Aorta (tissue), 5 donors: Measurements from ENCODE around the gene TMEM54. TPM values are rescaled to one million over a fixed set of nuclear protein-coding genes. Genes with fewer than 3 reads are reported as not detected.
A peak's percentile ranks its signal among the peaks of the same experiment; 100 is the strongest.
"Not testable (repeated sequence)": the region's sequence is repeated elsewhere in the genome, so short reads cannot be mapped to it uniquely, and the experiment has no call there.

Source experiments
- ATAC-seq: fragments of 200-7000 bp; cut with Tn5 transposase; one replicate; pipeline ENCODE4 v1.9.1; 2022; ENCODE audit warnings: moderate library complexity; ENCODE audit not compliant: low FRiP score
- DNase-seq, 2 donors: peaks; one replicate each; pipeline ENCODE4 v3.0.0-alpha.2; 2020
- H3K27ac ChIP-seq, 2 donors: one replicate each; pipeline ENCODE4 v1.5.1; 2013; ENCODE audit warnings: low read length in 2 of 2, mild to moderate bottlenecking in 2 of 2, moderate library complexity in 2 of 2, control low read depth in 1 of 2, inconsistent platforms in 1 of 2, low read depth in 1 of 2
- H3K27me3 ChIP-seq, 2 donors: one replicate each; pipeline ENCODE4 v1.6.1; 2013; ENCODE audit warnings: control low read depth in 1 of 2, low read length in 1 of 2, mild to moderate bottlenecking in 1 of 2, moderate library complexity in 1 of 2; ENCODE audit not compliant: insufficient read depth in 2 of 2, control insufficient read depth in 1 of 2
- H3K36me3 ChIP-seq, 2 donors: one replicate each; pipeline ENCODE4 v1.6.1; 2013; ENCODE audit warnings: control low read depth in 1 of 2, low read length in 1 of 2, mild to moderate bottlenecking in 1 of 2; ENCODE audit not compliant: insufficient read depth in 2 of 2, control insufficient read depth in 1 of 2
- H3K4me1 ChIP-seq, 2 donors: one replicate each; pipeline ENCODE4 v1.6.1; 2013; ENCODE audit warnings: low read length in 2 of 2, control low read depth in 1 of 2, mild to moderate bottlenecking in 1 of 2, moderate library complexity in 1 of 2; ENCODE audit not compliant: insufficient read depth in 2 of 2, control insufficient read depth in 1 of 2
- H3K4me3 ChIP-seq, 2 donors: one replicate each; pipeline ENCODE4 v1.5.1; 2013; ENCODE audit warnings: low read length in 2 of 2, control low read depth in 1 of 2, mild to moderate bottlenecking in 1 of 2
- H3K9me3 ChIP-seq: one replicate; pipeline ENCODE4 v1.6.1; 2013; ENCODE audit warnings: mild to moderate bottlenecking, low read length; ENCODE audit not compliant: control insufficient read depth
- WGBS, 2 donors: extraction: QIAGEN DNeasy Blood & Tissue Kit; methylation state at CpG; one replicate each; pipeline ENCODE4 v1.1.7; 2013; 5-methylcytosine and 5-hydroxymethylcytosine counted together
- intact Hi-C, 2 donors: fragments of 100-400 bp; cut with DNase I; formaldehyde crosslinking; loops; one replicate each; pipeline versions ENCODE4 v1.14.2 to v1.15.0; 2022
- polyA plus RNA-seq, 2 donors: library from polyadenylated mRNA; stranded (reverse); fragments of 200-250 nt; gene quantifications; one replicate each; pipeline ENCODE4 v1.2.3, GENCODE V29; 2013
- total RNA-seq, 2 donors: library from RNA; stranded (reverse); fragmentation: NEBNext Ultra II Directional; extraction: Animal tissue kit (Norgen Biotek cat#: 25700); gene quantifications; one replicate each; pipeline ENCODE4 v1.2.1, GENCODE V29; 2021
- donor health status: healthy with polysubstance abuse.
- donor health status: Bipolar disorder and iron deficiency.
- donor health status: DM: no; HTN: no; CAD: no.
- donor health status: DM: no; HTN: no; CAD: no.
- donor health status: DM: yes; HTN: yes; CAD: no.

The TMEM54 gene
- total and polyA plus RNA-seq, 4 donors, result 21.1 to 77.5 (median 24.5) TPM

- H3K9me3 ChIP-seq, result no peaks in the 10 kb centered on the region
- no peak for ATAC-seq
- no peak for DNase-seq
- H3K27ac ChIP-seq, result no peak overlapping the region
- H3K27me3 ChIP-seq, result no peaks in the 10 kb centered on the region
- no peaks in the 10 kb centered on the region for H3K36me3 ChIP-seq
- intact Hi-C loops, result no loop called here
- WGBS, 2 donors, result 90 to 91% methylated on average over 12 of the region's 12 CpGs
- H3K4me3 ChIP-seq, result no peak overlapping the region
- H3K4me1 ChIP-seq, result peaks cover 0 to 2% of the 10 kb centered on the region in 2 donors
Measured at GRCh38 chr1:32915766-32916706, 14.8 kb upstream of the TMEM54 start.

GRCh38 chr1:32910319-32910718 lies 9.1 kb upstream of the TMEM54 start:
- intact Hi-C loops, result no loop called here
- 92 to 93% methylated on average over 5 of the region's 5 CpGs for WGBS, 2 donors
- DNase-seq (no peak), ATAC-seq (no peak)
- Histone ChIP-seq H3K4me1 (no peaks in the 10 kb centered on the region), H3K27me3 (no peaks in the 10 kb centered on the region), H3K36me3 (no peaks in the 10 kb centered on the region), H3K9me3 (no peaks in the 10 kb centered on the region), H3K4me3 (no peak overlapping the region), H3K27ac (no peak overlapping the region)

DNA sequence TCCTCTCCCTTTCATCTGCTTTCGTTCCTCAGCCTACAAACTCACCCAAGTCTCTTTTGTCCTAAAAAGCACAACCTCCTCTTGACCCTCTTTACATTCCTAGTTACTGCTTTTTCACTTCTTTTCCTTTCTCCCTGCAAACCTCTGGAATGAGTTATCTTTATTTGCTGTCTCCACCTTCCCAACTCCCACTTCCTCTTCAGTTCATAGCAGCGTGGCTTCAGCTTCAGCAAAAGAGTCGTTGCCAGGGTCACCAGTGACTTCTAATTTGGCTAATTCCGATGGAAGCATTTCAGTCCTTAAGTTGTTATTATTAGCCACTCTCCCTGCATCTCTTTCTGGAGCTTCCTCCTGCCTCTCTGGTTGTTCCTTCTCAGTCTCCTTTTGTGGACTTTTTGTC lies 6.2 kb upstream of the TMEM54 start:
- Histone ChIP-seq H3K27me3 (no peaks in the 10 kb centered on the region), H3K4me3 (no peak overlapping the region), H3K27ac (no peak overlapping the region), H3K9me3 (no peaks in the 10 kb centered on the region), H3K36me3 (no peaks in the 10 kb centered on the region), H3K4me1 (no peaks in the 10 kb centered on the region)
- DNase-seq, result no peak
- 15 to 23% methylated on average over 4 of the region's 4 CpGs for WGBS, 2 donors
- intact Hi-C loops, result no loop called here
- ATAC-seq, result no peak

DNA sequence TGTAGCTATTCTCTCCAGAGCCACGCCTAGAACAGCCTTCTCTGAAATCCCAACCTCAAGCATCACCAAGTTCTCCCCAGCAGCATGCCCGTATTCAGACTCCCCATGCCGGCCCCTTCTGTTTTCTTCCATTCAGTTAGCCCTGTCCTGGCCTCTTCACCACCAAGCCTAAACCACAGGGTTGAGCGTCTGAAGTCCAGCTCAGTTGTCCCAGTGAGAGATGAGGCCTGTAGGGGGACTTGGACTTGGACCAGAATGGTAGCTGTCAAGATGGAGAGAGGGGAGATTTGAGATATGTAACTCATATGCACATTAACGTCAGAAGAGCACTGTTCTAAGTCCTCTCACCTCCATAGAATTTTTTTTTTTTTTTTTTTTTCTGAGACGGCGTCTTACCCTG lies 5.5 kb upstream of the TMEM54 start:
- H3K27me3 ChIP-seq, result no peaks in the 10 kb centered on the region
- DNase-seq, result no peak
- no peak overlapping the region for H3K27ac ChIP-seq
- H3K4me1 ChIP-seq, result no peaks in the 10 kb centered on the region
- H3K36me3 ChIP-seq, result no peaks in the 10 kb centered on the region
- 85 to 88% methylated on average over 7 of the region's 7 CpGs for WGBS, 2 donors
- intact Hi-C loops, result no loop called here
- ATAC-seq, result no peak
- no peak overlapping the region for H3K4me3 ChIP-seq
- H3K9me3 ChIP-seq, result no peaks in the 10 kb centered on the region

DNA sequence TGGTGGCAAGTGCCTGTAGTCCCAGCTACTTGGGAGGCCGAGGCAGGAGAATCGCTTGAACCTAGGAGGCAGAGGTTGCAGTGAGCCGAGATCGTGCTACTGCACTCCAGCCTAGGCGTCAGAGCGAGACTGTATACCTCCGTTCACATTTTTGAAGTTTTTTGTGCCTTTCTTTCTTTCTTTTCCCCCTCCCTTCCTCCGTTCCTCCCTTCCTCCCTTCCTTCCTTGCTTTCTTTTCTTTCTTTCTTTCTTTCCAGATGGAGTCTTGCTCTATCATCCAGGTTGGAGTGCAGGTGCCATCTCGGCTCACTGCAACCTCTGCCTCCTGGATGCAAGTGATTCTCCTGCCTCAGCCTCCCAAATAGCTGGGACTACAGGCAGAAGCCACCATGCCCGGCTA lies 4.4 kb upstream of the TMEM54 start:
- H3K4me3 ChIP-seq, H3K36me3 ChIP-seq, intact Hi-C loops, H3K4me1 ChIP-seq, H3K27me3 ChIP-seq, ATAC-seq, H3K27ac ChIP-seq, H3K9me3 ChIP-seq: not testable (repeated sequence)
- peak in 1 of 2 donors; percentile 38 for DNase-seq
- 83% methylated on average over 10 of the region's 10 CpGs for WGBS, 2 donors

- Histone ChIP-seq H3K4me1 (no peaks in the 10 kb centered on the region), H3K9me3 (no peaks in the 10 kb centered on the region), H3K4me3 (no peak overlapping the region), H3K27ac (no peak overlapping the region), H3K36me3 (no peaks in the 10 kb centered on the region), H3K27me3 (no peaks in the 10 kb centered on the region)
- WGBS, 2 donors, result 67 to 71% methylated on average over 2 of the region's 2 CpGs
- peak in 1 of 2 donors; percentile 40 for DNase-seq
- intact Hi-C loops, result no loop called here
- no peak for ATAC-seq
Measured at GRCh38 chr1:32904797-32905196, 3.6 kb upstream of the TMEM54 start.

DNA sequence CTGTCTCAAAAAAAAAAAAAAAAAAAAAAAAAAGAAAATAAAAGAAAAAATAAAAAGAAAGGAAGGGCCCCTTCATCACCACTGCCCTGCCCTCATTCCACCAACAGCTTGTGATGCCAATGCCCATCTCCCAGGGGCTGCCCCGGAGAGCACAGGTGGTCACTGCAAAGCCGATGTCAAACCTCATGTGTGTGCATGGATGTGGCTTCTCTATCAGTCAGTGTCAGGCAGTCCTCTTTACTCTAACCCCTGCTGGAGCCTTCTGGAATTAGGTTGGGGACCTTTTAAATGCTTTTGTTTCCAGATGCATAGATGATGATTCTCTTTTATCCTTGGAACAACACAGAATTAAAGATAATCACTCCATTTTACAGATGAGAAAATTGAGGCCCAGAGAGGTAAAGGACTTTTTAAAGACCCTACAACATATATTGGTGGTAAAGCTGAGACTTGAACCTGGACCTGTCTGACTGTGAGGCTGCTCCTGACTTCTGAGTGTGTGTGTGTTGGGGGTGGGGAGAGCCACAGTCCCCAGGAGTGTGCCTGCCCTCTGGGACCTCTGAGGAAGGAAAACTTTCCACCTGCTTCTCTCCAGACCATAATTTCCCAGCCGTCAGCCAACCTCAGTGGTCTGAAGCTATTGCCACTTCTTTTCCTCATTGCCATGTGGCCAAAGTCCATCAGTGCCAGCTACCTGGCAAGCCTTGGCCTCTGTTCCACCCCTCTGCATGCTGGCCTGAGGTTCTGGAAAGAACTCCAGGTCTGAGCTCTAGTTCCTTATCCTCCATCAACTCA lies 3.0 kb upstream of the TMEM54 start:
- ATAC-seq (no peak), DNase-seq (peak; percentile 18 to 32)
- Histone ChIP-seq H3K4me1 (no peaks in the 10 kb centered on the region), H3K36me3 (no peaks in the 10 kb centered on the region), H3K9me3 (no peaks in the 10 kb centered on the region), H3K27ac (no peak overlapping the region), H3K27me3 (no peaks in the 10 kb centered on the region), H3K4me3 (no peak overlapping the region)
- intact Hi-C loops, result no loop called here
- WGBS, 2 donors, result 67 to 68% methylated on average over 3 of the region's 3 CpGs

DNA sequence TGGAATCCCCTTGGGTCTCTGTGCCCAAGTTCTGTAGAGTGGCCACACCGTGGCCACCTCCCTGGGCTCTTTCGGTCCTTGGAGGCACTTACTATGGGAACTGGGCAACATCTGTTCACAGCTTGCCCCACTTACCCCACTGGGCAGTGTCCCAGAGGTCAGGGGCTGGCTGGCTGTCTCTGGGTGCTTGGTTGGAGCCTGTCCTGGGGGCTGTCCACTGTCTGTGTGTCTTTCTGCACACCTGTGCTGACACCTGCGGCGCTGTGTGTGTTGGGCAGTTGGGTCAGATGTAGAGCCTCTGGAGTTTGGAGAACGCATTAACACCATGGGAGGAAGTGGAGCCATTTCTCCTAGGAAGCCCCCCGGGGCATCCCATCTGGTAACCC lies 1.3 kb upstream of the TMEM54 start:
- no peaks in the 10 kb centered on the region for H3K9me3 ChIP-seq
- 77 to 78% methylated on average over 6 of the region's 6 CpGs for WGBS, 2 donors
- DNase-seq, result peak; percentile 33 to 41
- H3K27ac ChIP-seq, result no peak overlapping the region
- H3K4me3 ChIP-seq, result no peak overlapping the region
- H3K4me1 ChIP-seq, result no peaks in the 10 kb centered on the region
- ATAC-seq, result no peak
- intact Hi-C loops, result no loop called here
- no peaks in the 10 kb centered on the region for H3K36me3 ChIP-seq
- no peaks in the 10 kb centered on the region for H3K27me3 ChIP-seq
